Trophoblast cell (in vitro differentiated cells and primary cell): ENCODE results near the gene PHGDH.

Experiments
- DNase-seq, 2 donors: peaks; one replicate each; pipeline ENCODE4 v3.0.0-alpha.2; 2016
- H2AFZ ChIP-seq: 2 replicates; pipeline ENCODE4 v1.6.1; 2013; ENCODE audit warnings: low read length, moderate library complexity, mild to moderate bottlenecking; ENCODE audit not compliant: insufficient read depth, poor library complexity
- H2AK5ac ChIP-seq: 2 replicates; pipeline ENCODE4 v1.6.1; 2013; ENCODE audit warnings: mild to moderate bottlenecking, low read length
- H2BK120ac ChIP-seq: 2 replicates; pipeline ENCODE4 v1.6.1; 2013; ENCODE audit warnings: low read length, mild to moderate bottlenecking, moderate library complexity; ENCODE audit not compliant: insufficient read depth, poor library complexity
- H2BK12ac ChIP-seq: 2 replicates; pipeline ENCODE4 v1.6.1; 2013; ENCODE audit warnings: mild to moderate bottlenecking, low read length, moderate library complexity
- H2BK5ac ChIP-seq: 2 replicates; pipeline ENCODE4 v1.6.1; 2013; ENCODE audit warnings: low read length, low read depth, moderate library complexity, mild to moderate bottlenecking; ENCODE audit not compliant: poor library complexity
- H3K14ac ChIP-seq: 2 replicates; pipeline ENCODE4 v1.6.1; 2013; ENCODE audit warnings: mild to moderate bottlenecking, low read length
- H3K18ac ChIP-seq: 2 replicates; pipeline ENCODE4 v1.6.1; 2013; ENCODE audit warnings: mild to moderate bottlenecking, low read length
- H3K23ac ChIP-seq: 2 replicates; pipeline ENCODE4 v1.6.1; 2013; ENCODE audit warnings: low read length
- H3K27ac ChIP-seq: 2 replicates; pipeline ENCODE4 v1.5.1; 2013; ENCODE audit warnings: low read depth, mild to moderate bottlenecking, inconsistent platforms, low read length, moderate library complexity
- H3K27me3 ChIP-seq: 2 replicates; pipeline ENCODE4 v1.6.1; 2013; ENCODE audit warnings: inconsistent platforms, mild to moderate bottlenecking, low read length, moderate library complexity; ENCODE audit not compliant: insufficient read depth
- H3K36me3 ChIP-seq, 2 experiments: 1 replicate in 1 of 2; 2 replicates in 1 of 2; pipeline ENCODE4 v1.6.1; 2013; ENCODE audit warnings: low read length in 2 of 2, mild to moderate bottlenecking in 2 of 2, moderate library complexity in 1 of 2; ENCODE audit not compliant: insufficient read depth in 2 of 2, control insufficient read depth in 1 of 2
- H3K4ac ChIP-seq: 2 replicates; pipeline ENCODE4 v1.6.1; 2013; ENCODE audit warnings: low read depth, mild to moderate bottlenecking, low read length, moderate library complexity
- H3K4me1 ChIP-seq, 2 experiments: 1 replicate in 1 of 2; 2 replicates in 1 of 2; pipeline ENCODE4 v1.6.1; 2013; ENCODE audit warnings: low read length in 2 of 2, mild to moderate bottlenecking in 2 of 2, moderate library complexity in 1 of 2; ENCODE audit not compliant: insufficient read depth in 2 of 2, control insufficient read depth in 1 of 2
- H3K4me2 ChIP-seq: 2 replicates; pipeline ENCODE4 v1.6.1; 2013; ENCODE audit warnings: inconsistent platforms, mild to moderate bottlenecking, low read length, moderate library complexity
- H3K4me3 ChIP-seq: 2 replicates; pipeline ENCODE4 v1.5.1; 2013; ENCODE audit warnings: mild to moderate bottlenecking, low read depth, low read length, inconsistent platforms
- H3K79me1 ChIP-seq: one replicate; pipeline ENCODE4 v1.6.1; 2013; ENCODE audit warnings: low read length
- H3K79me2 ChIP-seq: 2 replicates; pipeline ENCODE4 v1.6.1; 2013; ENCODE audit warnings: low read length, mild to moderate bottlenecking; ENCODE audit not compliant: control insufficient read depth, insufficient read depth, poor library complexity
- H3K9ac ChIP-seq: 2 replicates; pipeline ENCODE4 v1.6.1; 2013; ENCODE audit warnings: mild to moderate bottlenecking, low read length
- H3K9me3 ChIP-seq: 2 replicates; pipeline ENCODE4 v1.6.1; 2013; ENCODE audit warnings: low read depth, mild to moderate bottlenecking, control low read depth, inconsistent platforms, low read length; ENCODE audit not compliant: insufficient read depth
- H4K12ac ChIP-seq: 2 replicates; pipeline ENCODE4 v1.6.1; 2013; ENCODE audit warnings: low read depth, mild to moderate bottlenecking, low read length, moderate library complexity
- H4K8ac ChIP-seq: 2 replicates; pipeline ENCODE4 v1.6.1; 2013; ENCODE audit warnings: low read depth, mild to moderate bottlenecking, low read length, moderate library complexity
- H4K91ac ChIP-seq: one replicate; pipeline ENCODE4 v1.6.1; 2013; ENCODE audit warnings: low read depth, mild to moderate bottlenecking, low read length, moderate library complexity
- WGBS: extraction: QIAGEN DNeasy Blood & Tissue Kit; methylation state at CpG from one replicate; pipeline ENCODE4 v1.1.7; 2013; ENCODE audit warnings: missing lambda C conversion rate; ENCODE audit not compliant: insufficient read length, insufficient coverage; ENCODE audit errors: extremely low coverage; 5-methylcytosine and 5-hydroxymethylcytosine counted together

PHGDH gene

GRCh38 chr1:119680723-119681122 is 31.0 kb upstream of the PHGDH start:
- H2BK5ac ChIP-seq = no peak overlapping the region
- H3K23ac ChIP-seq = no peak overlapping the region
- H4K8ac ChIP-seq = no peak overlapping the region
- WGBS = no CpG with 5 or more reads among the region's 2 CpGs
- no peak for DNase-seq
- no peak overlapping the region for H2BK120ac ChIP-seq
- no peak overlapping the region for H3K14ac ChIP-seq
- H3K4me3 ChIP-seq = no peak overlapping the region
- H4K12ac ChIP-seq = no peak overlapping the region
- no peak overlapping the region for H3K4ac ChIP-seq
- H3K27me3 ChIP-seq = no peaks in the 10 kb centered on the region
- no peak overlapping the region for H3K4me2 ChIP-seq
- no peak overlapping the region for H2BK12ac ChIP-seq
- H4K91ac ChIP-seq = no peak overlapping the region
- no peak overlapping the region for H2AFZ ChIP-seq
- no peaks in the 10 kb centered on the region for H3K36me3 ChIP-seq
- no peak overlapping the region for H2AK5ac ChIP-seq
- H3K18ac ChIP-seq = no peak overlapping the region
- H3K27ac ChIP-seq = no peak overlapping the region
- H3K9ac ChIP-seq = no peak overlapping the region
- H3K79me1 ChIP-seq = peaks cover 2% of the 10 kb centered on the region
- H3K9me3 ChIP-seq = no peaks in the 10 kb centered on the region
- peaks cover 3% of the 10 kb centered on the region in 2 experiments for H3K4me1 ChIP-seq
- H3K79me2 ChIP-seq = no peaks in the 10 kb centered on the region

- H3K79me2 ChIP-seq = no peaks in the 10 kb centered on the region
- no CpG with 5 or more reads among the region's 2 CpGs for WGBS
These were observed 30.2 kb upstream of the PHGDH start for GRCh38 chr1:119681560-119681959.

GRCh38 chr1:119682141-119682540 is 29.6 kb upstream of the PHGDH start:
- H2BK120ac ChIP-seq = no peak overlapping the region
- H3K4me2 ChIP-seq = no peak overlapping the region
- no peaks in the 10 kb centered on the region for H3K9me3 ChIP-seq
- H2BK5ac ChIP-seq = no peak overlapping the region
- H3K79me2 ChIP-seq = no peaks in the 10 kb centered on the region
- no peaks in the 10 kb centered on the region for H3K36me3 ChIP-seq
- no peaks in the 10 kb centered on the region for H3K79me1 ChIP-seq
- no peaks in the 10 kb centered on the region for H3K27me3 ChIP-seq
- H4K12ac ChIP-seq = no peak overlapping the region
- no peak overlapping the region for H4K8ac ChIP-seq
- DNase-seq = no peak
- H3K27ac ChIP-seq = no peak overlapping the region
- H3K9ac ChIP-seq = no peak overlapping the region
- no peak overlapping the region for H2BK12ac ChIP-seq
- H2AFZ ChIP-seq = no peak overlapping the region
- H3K18ac ChIP-seq = no peak overlapping the region
- no peak overlapping the region for H3K23ac ChIP-seq
- H2AK5ac ChIP-seq = no peak overlapping the region
- H4K91ac ChIP-seq = no peak overlapping the region
- H3K4me3 ChIP-seq = no peak overlapping the region
- H3K14ac ChIP-seq = no peak overlapping the region
- no peak overlapping the region for H3K4ac ChIP-seq
- H3K4me1 ChIP-seq = peaks cover 0 to 3% of the 10 kb centered on the region in 2 experiments

More at GRCh38 chr1:119681560-119681959, 30.2 kb upstream of the PHGDH start:
- Histone ChIP-seq H3K79me1 (no peaks in the 10 kb centered on the region), H4K91ac (no peak overlapping the region), H2AK5ac (no peak overlapping the region), H3K18ac (no peak overlapping the region), H3K9me3 (no peaks in the 10 kb centered on the region), H3K14ac (no peak overlapping the region), H4K12ac (no peak overlapping the region), H2BK120ac (no peak overlapping the region), H2BK5ac (no peak overlapping the region), H2BK12ac (no peak overlapping the region), H3K27me3 (no peaks in the 10 kb centered on the region), H3K27ac (no peak overlapping the region), H3K4me1 (peaks cover 0 to 3% of the 10 kb centered on the region in 2 experiments), H4K8ac (no peak overlapping the region), H3K36me3 (no peaks in the 10 kb centered on the region), H2AFZ (no peak overlapping the region), H3K9ac (no peak overlapping the region), H3K4ac (no peak overlapping the region), H3K4me2 (no peak overlapping the region), H3K4me3 (no peak overlapping the region), H3K23ac (no peak overlapping the region)
- no peak for DNase-seq

GRCh38 chr1:119683893-119684292 is 27.8 kb upstream of the PHGDH start:
- Histone ChIP-seq H2AFZ (no peak overlapping the region), H3K79me2 (no peaks in the 10 kb centered on the region), H3K79me1 (no peaks in the 10 kb centered on the region), H3K36me3 (no peaks in the 10 kb centered on the region), H3K9ac (no peak overlapping the region), H3K9me3 (no peaks in the 10 kb centered on the region), H2BK120ac (no peak overlapping the region), H3K27ac (no peak overlapping the region), H2BK5ac (no peak overlapping the region), H4K91ac (no peak overlapping the region), H3K4me3 (no peak overlapping the region), H4K12ac (no peak overlapping the region), H3K14ac (no peak overlapping the region), H3K18ac (no peak overlapping the region), H3K4me2 (no peak overlapping the region), H4K8ac (no peak overlapping the region), H3K4me1 (peaks cover 0 to 3% of the 10 kb centered on the region in 2 experiments), H3K4ac (no peak overlapping the region), H2AK5ac (no peak overlapping the region), H2BK12ac (no peak overlapping the region), H3K27me3 (no peaks in the 10 kb centered on the region), H3K23ac (no peak overlapping the region)
- WGBS = no CpG with 5 or more reads among the region's 1 CpG
- no peak for DNase-seq
